GM19452 (cell line): ENCODE results near the gene WSB1.
"Not testable (repeated sequence)": the region's sequence is repeated elsewhere in the genome, so short reads cannot be mapped to it uniquely, and the experiment has no call there.

Experiments
- ATAC-seq: cut with Tn5 transposase; IDR thresholded peaks from one replicate; pipeline ENCODE4 v1.9.1; 2021; ENCODE audit not compliant: unreplicated experiment

WSB1 gene

DNA sequence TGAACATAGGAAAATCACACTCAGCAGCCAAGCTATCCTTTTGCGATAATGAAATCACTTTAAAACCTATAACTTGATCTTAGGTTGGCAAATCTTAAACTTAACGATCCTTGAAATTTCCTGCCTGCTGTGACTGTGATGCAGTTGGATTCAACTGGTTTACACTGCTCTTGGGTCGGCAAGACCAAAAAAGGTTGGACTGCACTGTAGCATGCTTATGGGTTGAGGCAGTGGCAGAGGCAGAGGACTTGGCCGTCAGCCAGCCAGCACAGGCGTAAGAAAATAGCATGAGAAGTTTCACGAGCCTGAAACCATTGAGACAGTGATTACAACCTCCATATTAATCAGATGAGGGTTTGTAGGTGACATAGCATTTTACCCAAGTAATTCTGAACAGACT, 21.4 kb downstream of the WSB1 start:
- ATAC-seq, result no peak

DNA sequence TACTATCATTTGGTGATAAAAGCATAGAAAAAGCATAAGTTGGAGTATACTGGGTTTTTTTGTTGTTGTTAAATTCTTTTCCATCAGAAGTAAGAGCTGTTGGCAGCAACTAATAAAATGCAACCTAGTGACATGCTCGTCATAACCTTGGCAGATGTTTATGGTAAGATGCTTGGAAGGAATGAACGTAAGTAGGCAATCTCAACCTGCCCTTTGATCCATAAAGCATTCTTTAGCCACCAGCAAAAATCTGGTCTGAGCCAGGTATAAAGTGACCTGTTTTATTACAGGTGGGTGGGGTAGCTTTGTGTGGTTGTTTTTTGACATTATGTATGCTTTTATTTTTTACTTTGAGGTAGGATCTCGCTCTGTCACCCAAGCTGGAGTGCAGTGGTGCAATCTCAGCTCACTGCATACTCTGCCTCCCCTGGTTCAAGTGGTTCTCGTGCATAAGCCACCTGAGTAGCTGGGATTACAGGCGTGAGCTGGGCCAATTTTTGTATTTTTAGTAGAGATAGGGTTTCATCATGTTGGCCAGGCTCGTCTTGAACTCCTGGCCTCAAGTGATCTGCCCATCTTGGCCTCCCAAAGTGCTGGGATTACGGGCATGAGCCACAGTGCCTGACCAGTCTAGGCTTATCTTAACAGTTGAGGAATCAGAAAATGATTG, 22.0 kb downstream of the WSB1 start:
- no peak for ATAC-seq

DNA sequence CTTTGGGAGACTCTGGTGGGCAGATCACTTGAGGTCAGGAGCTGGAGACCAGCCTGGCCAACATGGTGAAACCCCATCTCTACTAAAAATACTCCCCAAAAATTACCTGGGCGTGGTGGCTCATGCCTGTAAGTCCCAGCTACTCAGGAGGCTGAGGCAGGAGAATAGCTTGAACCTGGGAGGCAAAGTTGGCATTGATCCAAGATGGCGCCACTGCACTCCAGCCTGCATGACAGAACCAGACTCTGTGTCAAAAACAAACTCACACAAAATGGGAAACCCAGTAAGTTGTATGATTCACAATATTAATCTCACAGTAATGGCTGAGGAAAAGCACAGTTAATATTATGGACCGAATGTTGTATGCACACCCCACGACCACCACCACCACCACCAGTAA, 24.3 kb downstream of the WSB1 start:
- ATAC-seq, result no peak

DNA sequence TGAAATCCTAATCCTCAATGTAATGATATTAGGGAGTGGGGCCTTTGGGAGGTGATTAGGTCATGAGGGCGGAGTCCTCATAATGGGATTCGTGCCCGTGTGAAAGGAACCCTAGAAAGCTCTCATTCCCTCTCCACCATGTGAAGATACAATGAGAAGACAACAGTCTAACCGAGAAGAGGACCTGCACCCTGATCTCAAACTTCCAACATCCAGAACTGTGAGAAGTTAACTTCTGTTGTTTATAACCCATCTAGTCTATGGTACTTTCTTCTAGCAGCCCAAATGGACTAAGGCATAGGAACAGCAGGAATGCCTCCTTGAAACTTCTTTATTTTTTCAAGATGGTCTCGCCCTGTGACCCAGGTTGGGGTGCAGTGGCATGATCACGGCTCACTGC, 24.7 kb downstream of the WSB1 start:
- no peak for ATAC-seq

DNA sequence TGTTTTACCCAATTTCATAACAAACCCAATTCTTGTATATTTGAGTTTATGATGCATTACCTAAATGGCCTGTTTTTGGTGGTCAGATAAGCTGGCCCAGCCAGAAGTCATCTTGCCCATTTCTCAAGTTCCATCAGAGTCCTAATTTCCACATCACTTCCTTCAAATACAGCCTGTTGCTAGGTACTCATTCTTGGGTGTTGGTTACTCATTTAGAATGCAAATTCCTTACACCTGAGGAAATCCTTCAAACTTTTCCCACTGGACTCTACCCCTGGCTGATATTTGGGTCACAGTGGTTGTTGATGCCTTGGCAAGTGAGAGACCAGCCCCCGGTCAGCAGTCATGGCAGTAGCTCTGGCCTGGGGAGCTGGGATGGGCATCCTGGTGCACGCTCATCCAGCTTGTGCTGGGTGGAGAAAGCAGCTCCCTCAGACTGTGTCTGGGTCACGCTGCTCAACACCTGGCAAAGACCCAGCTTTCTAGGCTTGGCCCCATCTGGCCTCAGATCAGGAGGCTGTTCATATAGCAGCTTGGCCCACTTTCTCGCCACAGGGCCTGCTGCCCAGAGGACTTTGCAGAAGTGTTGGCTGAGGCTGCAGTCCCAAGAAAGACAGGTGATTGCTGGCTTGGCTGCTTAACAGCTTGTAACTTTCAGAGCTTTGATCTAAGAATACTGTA, 25.8 kb downstream of the WSB1 start:
- ATAC-seq, result no peak

DNA sequence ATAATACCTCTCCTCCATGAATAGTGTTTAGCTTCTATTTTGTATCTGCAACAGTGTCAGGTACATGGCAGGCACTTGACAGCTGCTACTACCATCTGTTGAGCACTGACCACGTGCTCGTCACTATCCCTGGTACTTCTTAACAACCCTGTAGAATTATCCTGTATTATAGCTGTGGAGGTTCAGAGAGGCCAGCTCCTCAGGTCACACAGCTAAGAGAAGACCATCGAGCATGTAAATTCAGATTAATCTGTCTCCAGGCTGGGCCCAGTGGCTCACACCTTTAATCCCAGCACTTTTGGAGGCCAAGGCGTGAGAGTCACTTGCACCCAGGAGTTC, 26.3 kb downstream of the WSB1 start:
- no peak for ATAC-seq

DNA sequence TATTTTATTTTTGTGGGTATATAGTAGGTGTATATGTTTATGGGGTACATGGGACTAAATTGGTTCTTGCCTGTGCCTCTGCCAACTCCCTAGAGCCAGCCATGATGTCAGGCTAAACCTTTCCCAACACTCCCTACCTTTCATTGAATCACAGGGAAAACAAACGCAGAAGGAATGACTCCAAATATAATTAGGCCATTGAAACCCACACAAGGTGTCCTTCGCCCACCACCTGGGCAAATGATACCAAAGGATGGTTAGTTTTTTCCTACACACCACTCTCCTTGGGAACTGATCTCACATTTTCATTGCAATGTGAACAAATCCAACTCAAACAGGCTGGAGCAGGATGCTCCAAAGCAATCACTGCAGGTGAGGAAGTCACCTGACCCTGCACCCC, 27.5 kb downstream of the WSB1 start:
- ATAC-seq, result no peak

- no peak for ATAC-seq
Observed at GRCh38 chr17:27322026-27322425, 28.1 kb downstream of the WSB1 start.

GRCh38 chr17:27322690-27323508, 29.0 kb downstream of the WSB1 start:
- no peak for ATAC-seq

GRCh38 chr17:27323538-27324215, 29.8 kb downstream of the WSB1 start:
- no peak for ATAC-seq

- ATAC-seq, result no peak
Observed at GRCh38 chr17:27324771-27325339, 30.9 kb downstream of the WSB1 start.

GRCh38 chr17:27326051-27326450, 32.1 kb downstream of the WSB1 start:
- ATAC-seq, result no peak

- ATAC-seq, result no peak
Observed at GRCh38 chr17:27326585-27326984, 32.7 kb downstream of the WSB1 start.

GRCh38 chr17:27327397-27327796, 33.5 kb downstream of the WSB1 start:
- no peak for ATAC-seq

- no peak for ATAC-seq
Observed at GRCh38 chr17:27327871-27328270, 34.0 kb downstream of the WSB1 start.

- ATAC-seq, result not testable (repeated sequence)
Observed at GRCh38 chr17:27328686-27329085, 34.8 kb downstream of the WSB1 start.

DNA sequence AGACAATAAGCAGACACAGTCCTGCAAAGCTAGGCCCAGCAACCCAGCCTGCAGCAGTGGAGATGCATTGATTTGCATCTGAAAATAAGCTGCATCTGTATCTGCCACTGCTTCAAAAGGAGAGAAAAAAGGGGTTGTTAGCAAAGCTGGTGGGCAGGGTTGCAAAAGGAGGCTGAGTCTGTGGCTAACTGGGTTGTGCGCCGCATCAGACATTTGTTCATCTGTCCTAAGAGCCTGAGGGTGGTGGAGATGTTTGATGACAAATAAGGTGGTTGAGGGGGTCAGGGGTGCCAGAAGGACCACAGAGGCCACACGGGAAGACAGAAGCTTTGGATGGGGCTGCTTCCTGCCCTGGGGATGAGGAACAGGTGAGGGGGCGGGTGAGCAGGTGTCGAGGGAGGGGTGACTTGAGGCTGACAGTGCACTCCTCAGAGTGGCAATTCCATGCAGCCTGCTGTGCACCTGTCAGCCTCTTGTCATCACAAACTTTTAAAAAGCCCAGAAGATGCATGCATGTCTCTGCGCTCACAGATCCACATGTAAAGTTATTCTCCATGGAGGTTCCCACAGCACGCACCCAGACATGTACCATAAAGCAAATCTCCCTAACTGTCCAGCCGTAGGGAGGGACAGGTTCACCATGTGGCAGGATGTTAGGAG, 35.4 kb downstream of the WSB1 start:
- ATAC-seq, result no peak

DNA sequence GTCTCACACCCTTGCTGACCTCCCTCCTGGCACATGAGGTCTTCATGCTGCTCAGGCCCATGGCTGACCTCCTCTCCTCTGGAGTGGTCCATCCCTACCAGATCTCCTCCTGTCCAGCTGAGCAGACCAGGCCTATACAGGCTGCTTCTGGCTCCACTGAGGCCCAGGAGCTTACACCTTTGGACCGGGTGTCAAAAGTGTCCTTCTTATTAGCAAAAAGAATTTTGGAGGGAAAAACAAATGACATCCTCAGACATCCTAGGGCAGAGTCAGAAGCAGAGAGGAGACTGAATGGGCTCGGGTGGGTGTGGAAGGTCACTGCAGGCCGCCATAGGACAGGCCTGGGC, 38.1 kb downstream of the WSB1 start:
- ATAC-seq, result no peak

- ATAC-seq, result peak; percentile 91
Observed at GRCh38 chr17:27332485-27333409, 38.8 kb downstream of the WSB1 start.
